Measurements from ENCODE around the gene OVOL1. TPM values are rescaled to one million over a fixed set of nuclear protein-coding genes. Genes with fewer than 3 reads are reported as not detected.

Gene OVOL1
- total and polyA plus RNA-seq, 2 experiments from 2014 or later = 1.5 to 3.3 TPM

GRCh38 chr11:65798882-65799281, 12.0 kb downstream of the OVOL1 start:
- no peaks in the 10 kb centered on the region for H3K9me3 Mint-ChIP-seq
- no peak overlapping the region for H3K4me3 Mint-ChIP-seq
- H3K27ac ChIP-seq (ENCODE audit: low read depth) = no peak overlapping the region
- H2AFZ ChIP-seq = peak overlapping the region; percentile 92
- H4K20me1 ChIP-seq (replicated peaks; ENCODE audit: insufficient read depth) = no peaks in the 10 kb centered on the region
- peaks cover 7% of the 10 kb centered on the region; the same call in 1 of the 2 replicates for H3K4me1 ChIP-seq (ENCODE audit: insufficient read depth)
- no peaks in the 10 kb centered on the region for H3K36me3 Mint-ChIP-seq (ENCODE audit: low read depth)
- ATAC-seq (no peak), DNase-seq (ENCODE audit: low spot score) (no peak)
- no peaks in the 10 kb centered on the region for H3K27me3 ChIP-seq (ENCODE audit: insufficient read depth)
- H3K9me2 ChIP-seq (ENCODE audit: insufficient read depth) = no peaks in the 10 kb centered on the region
- H3F3A ChIP-seq (replicated peaks; ENCODE audit: low read depth) = 0 out of 2 replicates have a peak, but pooled peaks cover 4% of the 10 kb centered on the region
- no peaks in the 10 kb centered on the region for H3K36me3 ChIP-seq (ENCODE audit: insufficient read depth)
- H3K4me1 Mint-ChIP-seq = peaks cover 30% of the 10 kb centered on the region
- no peak overlapping the region for H3K4me2 ChIP-seq
- peaks cover 6% of the 10 kb centered on the region for H3K27me3 Mint-ChIP-seq (ENCODE audit: insufficient read depth, low read depth, poor library complexity)
- no peak overlapping the region for H3K4me3 ChIP-seq
- H3K27ac Mint-ChIP-seq = no peak overlapping the region
- H3K79me2 ChIP-seq (replicated peaks; ENCODE audit: insufficient read depth) = no peaks in the 10 kb centered on the region
- TF ChIP-seq EZH2phosphoT487 (IDR thresholded peaks at IDR 0.05; ENCODE audit: unreplicated experiment) (no peak), REST (IDR thresholded peaks at IDR 0.05; ENCODE audit: unreplicated experiment) (no peak), ZNF331 (CRISPR knock-in tag; IDR thresholded peaks at IDR 0.05; ENCODE audit: low read depth) (no peak), ZNF114 (CRISPR knock-in tag; IDR thresholded peaks at IDR 0.05) (no peak), STAT1 (IDR thresholded peaks at IDR 0.05; ENCODE audit: unreplicated experiment) (no peak), ZNF462 (CRISPR knock-in tag; IDR thresholded peaks at IDR 0.05) (no peak), ETS1 (IDR thresholded peaks at IDR 0.05) (no peak), NANOG (IDR thresholded peaks at IDR 0.05; ENCODE audit: borderline replicate concordance) (no peak), CTCF (conservative IDR thresholded peaks at IDR 0.05; ENCODE audit: low read depth in 2 of 2) (no peak), EZH2 (IDR thresholded peaks at IDR 0.05; ENCODE audit: low read depth, unreplicated experiment) (no peak), CREB1 (CRISPR knock-in tag; IDR thresholded peaks at IDR 0.05; ENCODE audit: low read depth) (no peak), JUNB (IDR thresholded peaks at IDR 0.05; ENCODE audit: unreplicated experiment) (no peak), POLR2AphosphoS5 (IDR thresholded peaks at IDR 0.05; ENCODE audit: low read depth) (no peak)

Data from GM23338 (cell line).